ENCODE measurements around the gene PPP2R2C. TPM values are rescaled to one million over a fixed set of nuclear protein-coding genes. Genes with fewer than 3 reads are reported as not detected.

The PPP2R2C gene
- polyA plus RNA-seq, 1 experiment, result 0.06 TPM

DNA sequence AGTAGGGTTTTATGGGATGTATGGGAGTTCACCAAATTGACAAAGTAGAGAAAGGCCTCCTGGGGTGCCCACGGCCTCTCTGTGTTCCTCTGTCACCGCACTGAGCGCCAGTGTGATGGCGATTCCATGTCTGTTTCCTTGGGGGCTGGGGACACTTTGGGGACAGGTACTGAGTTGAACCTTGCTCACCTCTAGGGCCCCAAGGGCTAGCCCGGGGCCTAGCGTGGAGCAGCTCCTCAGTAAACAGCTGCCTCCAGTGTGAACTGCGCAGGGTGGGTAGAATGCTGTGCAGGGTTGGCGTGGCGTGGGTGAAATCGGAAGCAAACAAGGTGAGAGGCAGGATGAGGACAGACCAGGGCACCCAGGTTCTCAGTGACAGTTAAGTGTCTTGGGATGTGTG is 97.8 kb downstream of the PPP2R2C start:
- TF ChIP-seq, protein P1, sequence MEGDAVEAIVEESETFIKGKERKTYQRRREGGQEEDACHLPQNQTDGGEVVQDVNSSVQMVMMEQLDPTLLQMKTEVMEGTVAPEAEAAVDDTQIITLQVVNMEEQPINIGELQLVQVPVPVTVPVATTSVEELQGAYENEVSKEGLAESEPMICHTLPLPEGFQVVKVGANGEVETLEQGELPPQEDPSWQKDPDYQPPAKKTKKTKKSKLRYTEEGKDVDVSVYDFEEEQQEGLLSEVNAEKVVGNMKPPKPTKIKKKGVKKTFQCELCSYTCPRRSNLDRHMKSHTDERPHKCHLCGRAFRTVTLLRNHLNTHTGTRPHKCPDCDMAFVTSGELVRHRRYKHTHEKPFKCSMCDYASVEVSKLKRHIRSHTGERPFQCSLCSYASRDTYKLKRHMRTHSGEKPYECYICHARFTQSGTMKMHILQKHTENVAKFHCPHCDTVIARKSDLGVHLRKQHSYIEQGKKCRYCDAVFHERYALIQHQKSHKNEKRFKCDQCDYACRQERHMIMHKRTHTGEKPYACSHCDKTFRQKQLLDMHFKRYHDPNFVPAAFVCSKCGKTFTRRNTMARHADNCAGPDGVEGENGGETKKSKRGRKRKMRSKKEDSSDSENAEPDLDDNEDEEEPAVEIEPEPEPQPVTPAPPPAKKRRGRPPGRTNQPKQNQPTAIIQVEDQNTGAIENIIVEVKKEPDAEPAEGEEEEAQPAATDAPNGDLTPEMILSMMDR (IDR thresholded peaks at IDR 0.05; ENCODE audit: insufficient read depth, low read depth, low read length), result no peak
- DNase-seq (ENCODE audit: low read depth), result no peak
- Histone ChIP-seq H3K27me3 (ENCODE audit: control insufficient read depth, insufficient read depth, low read length) (no peaks in the 10 kb centered on the region), H3K4me3 (ENCODE audit: low read depth, low read length) (no peak overlapping the region), H3K36me3 (ENCODE audit: control insufficient read depth, insufficient read depth, low read length) (no peaks in the 10 kb centered on the region)
- ChIA-PET CTCF (no interaction called here), POLR2A (no interaction called here)

GRCh38 chr4:6373541-6374410 is 98.6 kb downstream of the PPP2R2C start:
- Histone ChIP-seq H3K36me3 (ENCODE audit: control insufficient read depth, insufficient read depth, low read length) (no peaks in the 10 kb centered on the region), H3K27me3 (ENCODE audit: control insufficient read depth, insufficient read depth, low read length) (no peaks in the 10 kb centered on the region), H3K4me3 (ENCODE audit: low read depth, low read length) (no peak overlapping the region)
- ChIA-PET CTCF (no interaction called here), POLR2A (no interaction called here)
- DNase-seq (ENCODE audit: low read depth), result no peak
- TF ChIP-seq, protein P1 (IDR thresholded peaks at IDR 0.05; ENCODE audit: insufficient read depth, low read depth, low read length), result no peak

DNA sequence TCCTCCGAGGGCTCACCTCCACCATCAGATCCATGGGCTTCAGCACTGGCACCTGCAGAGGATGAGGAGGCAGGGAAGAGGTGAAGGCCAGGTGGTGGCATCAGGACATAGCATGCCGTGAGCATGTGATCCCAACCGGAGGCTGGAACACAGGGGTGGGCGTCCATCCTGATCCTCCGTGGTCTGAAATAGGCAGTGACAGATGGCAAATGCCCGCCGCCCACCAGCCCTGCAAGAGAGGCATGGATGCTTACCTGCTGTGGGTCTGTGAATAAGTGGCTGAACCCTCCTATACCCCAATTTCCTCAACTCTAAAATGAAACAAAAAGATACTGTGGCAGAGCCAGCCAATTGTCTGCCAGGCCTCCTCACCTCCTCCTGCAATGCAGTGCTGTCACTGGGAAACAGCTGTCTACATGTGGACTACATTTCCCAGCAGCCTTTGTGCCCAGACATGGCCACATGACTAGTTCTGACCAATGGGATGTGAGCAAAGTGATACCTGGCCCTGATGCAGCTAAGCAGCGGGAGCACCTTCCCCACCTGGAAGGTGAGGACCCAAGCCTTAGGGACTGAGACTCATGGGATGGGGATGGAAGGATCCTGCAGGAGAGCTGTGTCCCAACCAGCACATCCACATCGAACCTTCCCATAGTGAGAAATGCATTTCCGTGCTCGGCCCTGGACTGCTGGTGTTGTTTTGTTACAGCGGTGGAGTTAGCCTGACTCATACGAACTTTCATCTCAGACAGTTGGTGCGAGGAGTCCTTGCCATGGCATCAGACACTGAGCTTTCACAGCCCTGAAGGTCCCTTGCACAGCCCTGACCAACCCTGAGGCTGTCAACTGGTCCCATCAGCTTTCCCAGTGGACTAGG is 99.5 kb downstream of the PPP2R2C start:
- DNase-seq (ENCODE audit: low read depth), result no peak
- Histone ChIP-seq H3K4me3 (ENCODE audit: low read depth, low read length) (no peak overlapping the region), H3K27me3 (ENCODE audit: control insufficient read depth, insufficient read depth, low read length) (no peaks in the 10 kb centered on the region; the same call in 1 of the 2 replicates), H3K36me3 (ENCODE audit: control insufficient read depth, insufficient read depth, low read length) (no peaks in the 10 kb centered on the region)
- TF ChIP-seq, protein P1 (IDR thresholded peaks at IDR 0.05; ENCODE audit: insufficient read depth, low read depth, low read length), result no peak
- ChIA-PET POLR2A (no interaction called here), CTCF (no interaction called here)

DNA sequence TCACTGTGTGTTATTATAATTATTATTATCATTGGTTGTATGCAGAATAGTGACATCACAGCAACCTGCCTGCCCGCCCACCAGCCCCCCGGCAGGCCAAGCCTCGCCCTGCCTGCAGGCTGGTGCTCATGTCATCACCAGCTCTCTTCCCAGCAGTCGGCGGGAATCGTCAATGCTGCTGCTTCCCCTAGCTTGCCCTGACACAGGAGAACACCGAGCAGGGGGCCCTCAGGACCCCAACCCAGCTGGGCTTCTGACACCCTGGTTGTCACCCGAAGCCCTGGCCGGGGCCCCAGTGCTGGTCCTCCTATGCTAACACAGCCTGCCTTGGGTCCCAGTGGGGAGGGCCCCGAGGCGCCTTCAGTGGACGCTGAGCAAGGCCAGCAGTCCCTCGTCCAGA is 100.6 kb downstream of the PPP2R2C start:
- H3K36me3 ChIP-seq (ENCODE audit: control insufficient read depth, insufficient read depth, low read length), result no peaks in the 10 kb centered on the region
- TF ChIP-seq, protein P1 (IDR thresholded peaks at IDR 0.05; ENCODE audit: insufficient read depth, low read depth, low read length), result no peak
- H3K4me3 ChIP-seq (ENCODE audit: low read depth, low read length), result no peak overlapping the region
- ChIA-PET CTCF (interaction anchor here (1.7 kb wide), 1 partner anchor 121 kb away, joined by 4 read pairs; no protein-coding TSS in a partner anchor), POLR2A (no interaction called here)
- H3K27me3 ChIP-seq (ENCODE audit: control insufficient read depth, insufficient read depth, low read length), result peaks cover 2% of the 10 kb centered on the region; the same call in 1 of the 2 replicates
- DNase-seq (ENCODE audit: low read depth), result no peak

- CTCF ChIA-PET, result interaction anchor here (0.7 to 1.7 kb wide), 2 partner anchors 121 to 1913 kb away, joined by 3 to 4 read pairs; no protein-coding TSS in a partner anchor
- TF ChIP-seq, protein P1 (IDR thresholded peaks at IDR 0.05; ENCODE audit: insufficient read depth, low read depth, low read length), result no peak
Measured at GRCh38 chr4:6371271-6371670, 101.1 kb downstream of the PPP2R2C start.

More at GRCh38 chr4:6371271-6371670, 101.1 kb downstream of the PPP2R2C start:
- Histone ChIP-seq H3K27me3 (ENCODE audit: control insufficient read depth, insufficient read depth, low read length) (peaks cover 2% of the 10 kb centered on the region; the same call in 1 of the 2 replicates), H3K36me3 (ENCODE audit: control insufficient read depth, insufficient read depth, low read length) (no peaks in the 10 kb centered on the region), H3K4me3 (ENCODE audit: low read depth, low read length) (no peak overlapping the region)
- POLR2A ChIA-PET, result no interaction called here
- DNase-seq (ENCODE audit: low read depth), result no peak
